ENCODE results near the gene TUBB6. TPM values are rescaled to one million over a fixed set of nuclear protein-coding genes. Genes with fewer than 3 reads are reported as not detected.

Gene TUBB6
- total and polyA plus RNA-seq, 2 of the 13 experiments (the other 11 are each of a cell fraction or from before 2014, with no cell fraction given), result 9.9 to 28.6 TPM

DNA sequence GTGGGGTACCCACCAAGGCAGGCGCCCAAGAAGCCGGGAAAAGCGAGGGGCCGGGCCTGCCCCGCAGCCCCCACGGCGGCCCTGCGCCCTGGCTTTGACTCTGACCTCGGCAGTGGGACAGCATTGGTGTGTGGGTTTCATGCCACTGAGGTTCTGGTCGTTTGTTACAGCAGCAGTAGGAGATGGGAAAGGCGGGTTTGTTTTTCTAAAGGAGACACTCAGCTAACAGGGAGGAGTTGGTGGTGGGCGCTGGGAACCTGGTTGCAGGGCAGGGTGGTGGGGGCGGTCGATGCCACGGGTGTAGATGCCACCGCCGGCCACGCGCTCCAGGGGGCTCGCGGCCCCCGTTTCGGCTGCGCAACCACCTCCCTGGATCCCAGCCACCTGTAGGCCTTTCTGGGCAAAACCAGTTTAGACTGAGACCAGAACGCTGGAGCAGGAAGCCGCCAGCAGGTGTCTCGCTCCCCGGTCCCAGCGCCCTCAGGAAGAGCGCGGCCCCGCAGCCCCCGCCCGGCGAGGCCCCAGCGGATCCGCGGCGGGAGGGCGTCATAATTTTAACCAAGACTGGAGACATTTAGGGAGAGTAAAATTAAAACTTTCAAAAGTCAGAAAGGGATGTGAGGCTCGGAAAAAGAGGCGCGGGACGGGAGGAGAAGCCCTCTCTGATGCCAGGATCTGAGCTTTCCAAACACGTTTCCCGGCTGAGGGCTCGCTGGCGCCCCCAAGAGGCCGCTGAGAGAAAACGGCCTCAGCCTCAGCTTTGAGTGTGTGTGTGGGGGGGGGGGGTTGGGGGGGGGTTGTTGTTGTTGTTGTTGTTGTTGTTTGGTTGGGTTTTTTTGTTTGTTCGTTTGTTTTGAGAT, 36.4 kb upstream of the TUBB6 start (continued):
- TF ChIP-seq, protein P1, sequence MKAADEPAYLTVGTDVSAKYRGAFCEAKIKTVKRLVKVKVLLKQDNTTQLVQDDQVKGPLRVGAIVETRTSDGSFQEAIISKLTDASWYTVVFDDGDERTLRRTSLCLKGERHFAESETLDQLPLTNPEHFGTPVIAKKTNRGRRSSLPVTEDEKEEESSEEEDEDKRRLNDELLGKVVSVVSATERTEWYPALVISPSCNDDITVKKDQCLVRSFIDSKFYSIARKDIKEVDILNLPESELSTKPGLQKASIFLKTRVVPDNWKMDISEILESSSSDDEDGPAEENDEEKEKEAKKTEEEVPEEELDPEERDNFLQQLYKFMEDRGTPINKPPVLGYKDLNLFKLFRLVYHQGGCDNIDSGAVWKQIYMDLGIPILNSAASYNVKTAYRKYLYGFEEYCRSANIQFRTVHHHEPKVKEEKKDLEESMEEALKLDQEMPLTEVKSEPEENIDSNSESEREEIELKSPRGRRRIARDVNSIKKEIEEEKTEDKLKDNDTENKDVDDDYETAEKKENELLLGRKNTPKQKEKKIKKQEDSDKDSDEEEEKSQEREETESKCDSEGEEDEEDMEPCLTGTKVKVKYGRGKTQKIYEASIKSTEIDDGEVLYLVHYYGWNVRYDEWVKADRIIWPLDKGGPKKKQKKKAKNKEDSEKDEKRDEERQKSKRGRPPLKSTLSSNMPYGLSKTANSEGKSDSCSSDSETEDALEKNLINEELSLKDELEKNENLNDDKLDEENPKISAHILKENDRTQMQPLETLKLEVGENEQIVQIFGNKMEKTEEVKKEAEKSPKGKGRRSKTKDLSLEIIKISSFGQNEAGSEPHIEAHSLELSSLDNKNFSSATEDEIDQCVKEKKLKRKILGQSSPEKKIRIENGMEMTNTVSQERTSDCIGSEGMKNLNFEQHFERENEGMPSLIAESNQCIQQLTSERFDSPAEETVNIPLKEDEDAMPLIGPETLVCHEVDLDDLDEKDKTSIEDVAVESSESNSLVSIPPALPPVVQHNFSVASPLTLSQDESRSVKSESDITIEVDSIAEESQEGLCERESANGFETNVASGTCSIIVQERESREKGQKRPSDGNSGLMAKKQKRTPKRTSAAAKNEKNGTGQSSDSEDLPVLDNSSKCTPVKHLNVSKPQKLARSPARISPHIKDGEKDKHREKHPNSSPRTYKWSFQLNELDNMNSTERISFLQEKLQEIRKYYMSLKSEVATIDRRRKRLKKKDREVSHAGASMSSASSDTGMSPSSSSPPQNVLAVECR (CRISPR knock-in tag; IDR thresholded peaks at IDR 0.05; ENCODE audit: borderline replicate concordance), result peak; percentile 30; the same call in 1 of the 2 replicates
- TF ChIP-seq, protein P2, sequence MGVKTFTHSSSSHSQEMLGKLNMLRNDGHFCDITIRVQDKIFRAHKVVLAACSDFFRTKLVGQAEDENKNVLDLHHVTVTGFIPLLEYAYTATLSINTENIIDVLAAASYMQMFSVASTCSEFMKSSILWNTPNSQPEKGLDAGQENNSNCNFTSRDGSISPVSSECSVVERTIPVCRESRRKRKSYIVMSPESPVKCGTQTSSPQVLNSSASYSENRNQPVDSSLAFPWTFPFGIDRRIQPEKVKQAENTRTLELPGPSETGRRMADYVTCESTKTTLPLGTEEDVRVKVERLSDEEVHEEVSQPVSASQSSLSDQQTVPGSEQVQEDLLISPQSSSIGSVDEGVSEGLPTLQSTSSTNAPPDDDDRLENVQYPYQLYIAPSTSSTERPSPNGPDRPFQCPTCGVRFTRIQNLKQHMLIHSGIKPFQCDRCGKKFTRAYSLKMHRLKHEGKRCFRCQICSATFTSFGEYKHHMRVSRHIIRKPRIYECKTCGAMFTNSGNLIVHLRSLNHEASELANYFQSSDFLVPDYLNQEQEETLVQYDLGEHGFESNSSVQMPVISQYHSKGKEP (CRISPR knock-in tag; IDR thresholded peaks at IDR 0.05), result no peak
- TF ChIP-seq, protein P3, sequence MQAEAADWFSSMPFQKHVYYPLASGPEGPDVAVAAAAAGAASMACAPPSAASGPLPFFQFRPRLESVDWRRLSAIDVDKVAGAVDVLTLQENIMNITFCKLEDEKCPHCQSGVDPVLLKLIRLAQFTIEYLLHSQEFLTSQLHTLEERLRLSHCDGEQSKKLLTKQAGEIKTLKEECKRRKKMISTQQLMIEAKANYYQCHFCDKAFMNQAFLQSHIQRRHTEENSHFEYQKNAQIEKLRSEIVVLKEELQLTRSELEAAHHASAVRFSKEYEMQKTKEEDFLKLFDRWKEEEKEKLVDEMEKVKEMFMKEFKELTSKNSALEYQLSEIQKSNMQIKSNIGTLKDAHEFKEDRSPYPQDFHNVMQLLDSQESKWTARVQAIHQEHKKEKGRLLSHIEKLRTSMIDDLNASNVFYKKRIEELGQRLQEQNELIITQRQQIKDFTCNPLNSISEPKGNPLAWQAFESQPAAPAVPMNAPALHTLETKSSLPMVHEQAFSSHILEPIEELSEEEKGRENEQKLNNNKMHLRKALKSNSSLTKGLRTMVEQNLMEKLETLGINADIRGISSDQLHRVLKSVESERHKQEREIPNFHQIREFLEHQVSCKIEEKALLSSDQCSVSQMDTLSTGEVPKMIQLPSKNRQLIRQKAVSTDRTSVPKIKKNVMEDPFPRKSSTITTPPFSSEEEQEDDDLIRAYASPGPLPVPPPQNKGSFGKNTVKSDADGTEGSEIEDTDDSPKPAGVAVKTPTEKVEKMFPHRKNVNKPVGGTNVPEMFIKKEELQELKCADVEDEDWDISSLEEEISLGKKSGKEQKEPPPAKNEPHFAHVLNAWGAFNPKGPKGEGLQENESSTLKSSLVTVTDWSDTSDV (CRISPR knock-in tag; IDR thresholded peaks at IDR 0.05), result no peak
- TF ChIP-seq ZNF124 (CRISPR knock-in tag; IDR thresholded peaks at IDR 0.05), result no peak
- TF ChIP-seq, protein P4, sequence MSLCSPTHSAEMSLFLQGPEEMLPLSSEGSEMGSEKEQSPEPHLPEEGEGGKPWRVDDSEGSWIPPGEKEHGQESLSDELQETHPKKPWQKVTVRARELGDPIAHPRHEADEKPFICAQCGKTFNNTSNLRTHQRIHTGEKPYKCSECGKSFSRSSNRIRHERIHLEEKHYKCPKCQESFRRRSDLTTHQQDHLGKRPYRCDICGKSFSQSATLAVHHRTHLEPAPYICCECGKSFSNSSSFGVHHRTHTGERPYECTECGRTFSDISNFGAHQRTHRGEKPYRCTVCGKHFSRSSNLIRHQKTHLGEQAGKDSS (CRISPR knock-in tag; IDR thresholded peaks at IDR 0.05; ENCODE audit: borderline replicate concordance, low read depth), result no peak
- TF ChIP-seq, protein P5, sequence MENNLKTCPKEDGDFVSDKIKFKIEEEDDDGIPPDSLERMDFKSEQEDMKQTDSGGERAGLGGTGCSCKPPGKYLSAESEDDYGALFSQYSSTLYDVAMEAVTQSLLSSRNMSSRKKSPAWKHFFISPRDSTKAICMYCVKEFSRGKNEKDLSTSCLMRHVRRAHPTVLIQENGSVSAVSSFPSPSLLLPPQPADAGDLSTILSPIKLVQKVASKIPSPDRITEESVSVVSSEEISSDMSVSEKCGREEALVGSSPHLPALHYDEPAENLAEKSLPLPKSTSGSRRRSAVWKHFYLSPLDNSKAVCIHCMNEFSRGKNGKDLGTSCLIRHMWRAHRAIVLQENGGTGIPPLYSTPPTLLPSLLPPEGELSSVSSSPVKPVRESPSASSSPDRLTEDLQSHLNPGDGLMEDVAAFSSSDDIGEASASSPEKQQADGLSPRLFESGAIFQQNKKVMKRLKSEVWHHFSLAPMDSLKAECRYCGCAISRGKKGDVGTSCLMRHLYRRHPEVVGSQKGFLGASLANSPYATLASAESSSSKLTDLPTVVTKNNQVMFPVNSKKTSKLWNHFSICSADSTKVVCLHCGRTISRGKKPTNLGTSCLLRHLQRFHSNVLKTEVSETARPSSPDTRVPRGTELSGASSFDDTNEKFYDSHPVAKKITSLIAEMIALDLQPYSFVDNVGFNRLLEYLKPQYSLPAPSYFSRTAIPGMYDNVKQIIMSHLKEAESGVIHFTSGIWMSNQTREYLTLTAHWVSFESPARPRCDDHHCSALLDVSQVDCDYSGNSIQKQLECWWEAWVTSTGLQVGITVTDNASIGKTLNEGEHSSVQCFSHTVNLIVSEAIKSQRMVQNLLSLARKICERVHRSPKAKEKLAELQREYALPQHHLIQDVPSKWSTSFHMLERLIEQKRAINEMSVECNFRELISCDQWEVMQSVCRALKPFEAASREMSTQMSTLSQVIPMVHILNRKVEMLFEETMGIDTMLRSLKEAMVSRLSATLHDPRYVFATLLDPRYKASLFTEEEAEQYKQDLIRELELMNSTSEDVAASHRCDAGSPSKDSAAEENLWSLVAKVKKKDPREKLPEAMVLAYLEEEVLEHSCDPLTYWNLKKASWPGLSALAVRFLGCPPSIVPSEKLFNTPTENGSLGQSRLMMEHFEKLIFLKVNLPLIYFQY (CRISPR knock-in tag; IDR thresholded peaks at IDR 0.05; ENCODE audit: borderline replicate concordance), result no peak
- TF ChIP-seq, protein P6, sequence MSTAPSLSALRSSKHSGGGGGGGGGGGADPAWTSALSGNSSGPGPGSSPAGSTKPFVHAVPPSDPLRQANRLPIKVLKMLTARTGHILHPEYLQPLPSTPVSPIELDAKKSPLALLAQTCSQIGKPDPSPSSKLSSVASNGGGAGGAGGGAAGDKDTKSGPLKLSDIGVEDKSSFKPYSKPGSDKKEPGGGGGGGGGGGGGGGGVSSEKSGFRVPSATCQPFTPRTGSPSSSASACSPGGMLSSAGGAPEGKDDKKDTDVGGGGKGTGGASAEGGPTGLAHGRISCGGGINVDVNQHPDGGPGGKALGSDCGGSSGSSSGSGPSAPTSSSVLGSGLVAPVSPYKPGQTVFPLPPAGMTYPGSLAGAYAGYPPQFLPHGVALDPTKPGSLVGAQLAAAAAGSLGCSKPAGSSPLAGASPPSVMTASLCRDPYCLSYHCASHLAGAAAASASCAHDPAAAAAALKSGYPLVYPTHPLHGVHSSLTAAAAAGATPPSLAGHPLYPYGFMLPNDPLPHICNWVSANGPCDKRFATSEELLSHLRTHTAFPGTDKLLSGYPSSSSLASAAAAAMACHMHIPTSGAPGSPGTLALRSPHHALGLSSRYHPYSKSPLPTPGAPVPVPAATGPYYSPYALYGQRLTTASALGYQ (CRISPR knock-in tag; IDR thresholded peaks at IDR 0.05), result no peak
- TF ChIP-seq NR3C1 (CRISPR knock-in tag; IDR thresholded peaks at IDR 0.05), result no peak
- peak; percentile 55 for TF ChIP-seq HNRNPLL (IDR thresholded peaks at IDR 0.05; ENCODE audit: low read depth, low read length, poor library complexity, severe bottlenecking)
- no peak for TF ChIP-seq U2AF1 (optimal IDR thresholded peaks at IDR 0.05; ENCODE audit: low read depth, low read length)
- no peak for TF ChIP-seq ARNT (IDR thresholded peaks at IDR 0.05)

Measured in HepG2 (cell line).